Adrenal gland (tissue), 5 donors: ENCODE data around the gene TSSC4.

Experiments
- POLR2A ChIP-seq, 2 donors: fragments of 450-650 bp; IDR thresholded peaks; one replicate each; pipeline ENCODE4 v1.6.1; 2017; ENCODE audit warnings: antibody characterized with exemption in 2 of 2, mild to moderate bottlenecking in 2 of 2, moderate library complexity in 1 of 2
- TF ChIP-seq, protein P1 (sequence below), 6 experiments: fragments of 450-650 bp in 4 of 6; fragments of 200-600 bp in 2 of 6; sonication (generic) in 1 of 6; IDR thresholded peaks; 1 replicate in 5 of 6; 2 replicates in 1 of 6; pipeline versions ENCODE4 v1.5.1 to v1.8.0; 2016 to 2021; ENCODE audit warnings: antibody characterized with exemption in 6 of 6, mild to moderate bottlenecking in 2 of 6, moderate library complexity in 1 of 6
- donor health status: DM: no; HTN: no; CAD: no.

DNA sequence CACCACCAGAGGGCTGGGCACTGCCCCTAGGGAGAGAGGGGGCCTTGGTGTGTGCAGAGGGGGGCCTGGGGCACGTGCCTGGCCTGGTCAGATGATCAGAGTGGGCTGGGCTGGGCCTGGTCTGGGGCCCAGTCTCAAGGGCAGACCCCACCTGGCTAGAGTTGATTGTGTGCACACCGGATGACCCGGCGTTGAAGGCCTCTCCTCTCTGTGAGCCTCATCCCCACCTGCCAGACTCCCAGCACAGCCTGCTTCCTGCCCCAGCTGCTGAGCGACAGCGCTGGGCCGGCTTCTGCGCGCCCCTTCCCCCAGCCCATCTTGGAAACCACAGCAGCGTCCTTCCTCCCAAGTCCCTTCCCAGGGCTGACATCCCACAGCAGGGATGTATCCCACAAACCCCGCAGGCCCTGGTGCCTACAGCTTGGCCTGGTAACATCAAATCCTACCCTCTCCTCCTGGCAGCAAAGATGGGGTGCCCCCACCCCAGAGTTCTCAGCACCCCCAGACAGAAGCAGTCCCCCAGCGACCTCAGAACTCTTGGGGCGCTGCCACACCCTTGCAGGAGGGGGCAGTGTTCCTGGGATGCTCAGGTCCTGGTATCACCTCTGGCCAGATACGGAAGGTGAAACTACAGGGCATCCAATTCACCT lies 11.0 kb upstream of the TSSC4 start:
- TF ChIP-seq, protein P1, sequence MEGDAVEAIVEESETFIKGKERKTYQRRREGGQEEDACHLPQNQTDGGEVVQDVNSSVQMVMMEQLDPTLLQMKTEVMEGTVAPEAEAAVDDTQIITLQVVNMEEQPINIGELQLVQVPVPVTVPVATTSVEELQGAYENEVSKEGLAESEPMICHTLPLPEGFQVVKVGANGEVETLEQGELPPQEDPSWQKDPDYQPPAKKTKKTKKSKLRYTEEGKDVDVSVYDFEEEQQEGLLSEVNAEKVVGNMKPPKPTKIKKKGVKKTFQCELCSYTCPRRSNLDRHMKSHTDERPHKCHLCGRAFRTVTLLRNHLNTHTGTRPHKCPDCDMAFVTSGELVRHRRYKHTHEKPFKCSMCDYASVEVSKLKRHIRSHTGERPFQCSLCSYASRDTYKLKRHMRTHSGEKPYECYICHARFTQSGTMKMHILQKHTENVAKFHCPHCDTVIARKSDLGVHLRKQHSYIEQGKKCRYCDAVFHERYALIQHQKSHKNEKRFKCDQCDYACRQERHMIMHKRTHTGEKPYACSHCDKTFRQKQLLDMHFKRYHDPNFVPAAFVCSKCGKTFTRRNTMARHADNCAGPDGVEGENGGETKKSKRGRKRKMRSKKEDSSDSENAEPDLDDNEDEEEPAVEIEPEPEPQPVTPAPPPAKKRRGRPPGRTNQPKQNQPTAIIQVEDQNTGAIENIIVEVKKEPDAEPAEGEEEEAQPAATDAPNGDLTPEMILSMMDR (IDR thresholded peaks at IDR 0.05) = no peak
- no peak for TF ChIP-seq POLR2A (IDR thresholded peaks at IDR 0.05)
